ENCODE data around the gene MRPS31.
"Not testable (repeated sequence)": the region's sequence is repeated elsewhere in the genome, so short reads cannot be mapped to it uniquely, and the experiment has no call there.

DNA sequence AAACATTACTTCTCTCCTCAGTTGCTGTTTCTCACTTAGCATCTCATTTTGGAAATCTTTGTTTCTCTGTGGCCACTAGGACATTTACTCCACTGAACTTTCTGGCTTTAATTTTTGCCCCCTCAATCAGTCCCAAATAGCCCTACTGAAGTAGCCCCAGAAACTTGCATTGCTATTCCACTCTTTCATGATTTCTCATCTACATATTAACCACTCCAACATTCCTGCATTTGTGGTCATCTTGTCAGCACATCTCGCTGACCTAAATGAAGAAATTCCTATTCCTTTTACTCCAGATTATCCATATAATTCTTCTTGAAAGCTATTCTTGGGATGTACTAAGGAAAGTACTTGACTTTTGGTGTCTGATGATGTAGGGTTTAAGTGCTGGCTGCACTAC lies 56.6 kb downstream of the MRPS31 start:
- not testable (repeated sequence) for TF ChIP-seq EZH2 (IDR thresholded peaks at IDR 0.05); POLR2AphosphoS5 (IDR thresholded peaks at IDR 0.05; ENCODE audit: borderline replicate concordance, low read depth, low read length)

Data from SK-N-MC (cell line).